HAP-1 (cell line): ENCODE data around the gene TEAD1.

Experiments
- DNase-seq, 2 experiments: peaks; one replicate each; pipeline ENCODE4 v3.0.0-alpha.2; 2016 to 2020; ENCODE audit warnings: low spot score in 2 of 2
- H3K27me3 ChIP-seq: fragments of 250-450 bp; sonication (Bioruptor Pico); 2 replicates; pipeline ENCODE4 v1.5.1; 2020; ENCODE audit warnings: low read depth, mild to moderate bottlenecking, moderate library complexity
- H3K36me3 ChIP-seq: fragments of 250-450 bp; sonication (Bioruptor Pico); replicated peaks from 2 replicates; pipeline ENCODE4 v1.5.1; 2020; ENCODE audit warnings: mild to moderate bottlenecking
- H3K4me1 ChIP-seq: fragments of 250-450 bp; sonication (Bioruptor Pico); 2 replicates; pipeline ENCODE4 v1.5.1; 2020; ENCODE audit warnings: mild to moderate bottlenecking
- H3K4me3 ChIP-seq: fragments of 250-450 bp; sonication (Bioruptor Pico); 2 replicates; pipeline ENCODE4 v1.5.1; 2020; ENCODE audit warnings: mild to moderate bottlenecking, moderate library complexity
- H3K9me3 ChIP-seq: fragments of 250-450 bp; sonication (Bioruptor Pico); 2 replicates; pipeline ENCODE4 v1.5.1; 2020; ENCODE audit warnings: mild to moderate bottlenecking, moderate library complexity
- in situ Hi-C: fragments of 300-500 bp; cut with MboI; formaldehyde crosslinking; loops from 3 replicates; pipeline ENCODE4 v1.14.3; 2020; ENCODE audit warnings: low sequenced_read_pairs, inconsistent platforms, mixed read lengths

TEAD1 gene

GRCh38 chr11:12727563-12728211, 53.5 kb downstream of the TEAD1 start:
- in situ Hi-C loops = no loop called here
- Histone ChIP-seq H3K4me1 (peaks cover 21% of the 10 kb centered on the region), H3K4me3 (no peak overlapping the region), H3K27me3 (no peaks in the 10 kb centered on the region), H3K9me3 (no peaks in the 10 kb centered on the region), H3K36me3 (no peaks in the 10 kb centered on the region)
- no peak for DNase-seq

- Histone ChIP-seq H3K27me3 (no peaks in the 10 kb centered on the region), H3K9me3 (no peaks in the 10 kb centered on the region), H3K4me3 (no peak overlapping the region), H3K36me3 (no peaks in the 10 kb centered on the region), H3K4me1 (peaks cover 14% of the 10 kb centered on the region)
- no peak for DNase-seq
- in situ Hi-C loops = no loop called here
Measured at GRCh38 chr11:12728417-12728816, 54.2 kb downstream of the TEAD1 start.

GRCh38 chr11:12729941-12730340, 55.7 kb downstream of the TEAD1 start:
- H3K9me3 ChIP-seq = no peaks in the 10 kb centered on the region
- in situ Hi-C loops = no loop called here
- H3K4me3 ChIP-seq = no peak overlapping the region
- H3K27me3 ChIP-seq = no peaks in the 10 kb centered on the region
- no peak for DNase-seq
- no peaks in the 10 kb centered on the region for H3K36me3 ChIP-seq
- no peaks in the 10 kb centered on the region for H3K4me1 ChIP-seq

- no peak for DNase-seq
- Histone ChIP-seq H3K36me3 (no peaks in the 10 kb centered on the region), H3K9me3 (no peaks in the 10 kb centered on the region), H3K4me1 (no peaks in the 10 kb centered on the region; the same call in 1 of the 2 replicates), H3K27me3 (no peaks in the 10 kb centered on the region), H3K4me3 (no peak overlapping the region)
- in situ Hi-C loops = no loop called here
Measured at GRCh38 chr11:12731841-12732336, 57.7 kb downstream of the TEAD1 start.

GRCh38 chr11:12733091-12733490, 58.9 kb downstream of the TEAD1 start:
- in situ Hi-C loops = no loop called here
- H3K4me3 ChIP-seq = no peak overlapping the region
- H3K36me3 ChIP-seq = no peaks in the 10 kb centered on the region
- H3K27me3 ChIP-seq = no peaks in the 10 kb centered on the region
- H3K4me1 ChIP-seq = no peaks in the 10 kb centered on the region; the same call in 1 of the 2 replicates
- DNase-seq = no peak
- no peaks in the 10 kb centered on the region for H3K9me3 ChIP-seq

- Histone ChIP-seq H3K4me1 (peaks cover 4% of the 10 kb centered on the region; the same call in 1 of the 2 replicates), H3K27me3 (no peaks in the 10 kb centered on the region), H3K9me3 (no peaks in the 10 kb centered on the region), H3K4me3 (no peak overlapping the region), H3K36me3 (no peaks in the 10 kb centered on the region)
- DNase-seq = no peak
- in situ Hi-C loops = no loop called here
Measured at GRCh38 chr11:12734625-12735024, 60.4 kb downstream of the TEAD1 start.

- in situ Hi-C loops = no loop called here
- Histone ChIP-seq H3K4me3 (no peak overlapping the region), H3K27me3 (no peaks in the 10 kb centered on the region), H3K9me3 (no peaks in the 10 kb centered on the region), H3K36me3 (no peaks in the 10 kb centered on the region), H3K4me1 (peaks cover 4% of the 10 kb centered on the region; the same call in 1 of the 2 replicates)
- no peak for DNase-seq
Measured at GRCh38 chr11:12735262-12735661, 61.0 kb downstream of the TEAD1 start.

- no peaks in the 10 kb centered on the region for H3K9me3 ChIP-seq
Measured at GRCh38 chr11:12737024-12737423, 62.8 kb downstream of the TEAD1 start.

GRCh38 chr11:12741671-12742216, 67.5 kb downstream of the TEAD1 start:
- Histone ChIP-seq H3K4me1 (peaks cover 27% of the 10 kb centered on the region), H3K36me3 (no peaks in the 10 kb centered on the region), H3K4me3 (no peak overlapping the region), H3K9me3 (no peaks in the 10 kb centered on the region), H3K27me3 (no peaks in the 10 kb centered on the region)
- no peak for DNase-seq
- in situ Hi-C loops = no loop called here

More at GRCh38 chr11:12737024-12737423, 62.8 kb downstream of the TEAD1 start:
- no peaks in the 10 kb centered on the region for H3K27me3 ChIP-seq
- DNase-seq = no peak
- H3K4me1 ChIP-seq = peaks cover 4% of the 10 kb centered on the region; the same call in 1 of the 2 replicates
- no peak overlapping the region for H3K4me3 ChIP-seq
- H3K36me3 ChIP-seq = no peaks in the 10 kb centered on the region
- in situ Hi-C loops = no loop called here

- Histone ChIP-seq H3K27me3 (no peaks in the 10 kb centered on the region), H3K4me1 (peaks cover 30% of the 10 kb centered on the region), H3K36me3 (no peaks in the 10 kb centered on the region), H3K9me3 (no peaks in the 10 kb centered on the region; the same call in 1 of the 2 replicates), H3K4me3 (no peak overlapping the region)
- no peak for DNase-seq
- in situ Hi-C loops = no loop called here
Measured at GRCh38 chr11:12743834-12744449, 69.7 kb downstream of the TEAD1 start.

GRCh38 chr11:12744826-12745502, 70.7 kb downstream of the TEAD1 start:
- H3K4me3 ChIP-seq = no peak overlapping the region
- in situ Hi-C loops = no loop called here
- peaks cover 37% of the 10 kb centered on the region for H3K4me1 ChIP-seq
- no peaks in the 10 kb centered on the region for H3K36me3 ChIP-seq
- no peaks in the 10 kb centered on the region; the same call in 1 of the 2 replicates for H3K9me3 ChIP-seq
- DNase-seq = no peak
- H3K27me3 ChIP-seq = no peaks in the 10 kb centered on the region

- Histone ChIP-seq H3K4me3 (no peak overlapping the region), H3K4me1 (peaks cover 40% of the 10 kb centered on the region), H3K36me3 (no peaks in the 10 kb centered on the region), H3K27me3 (no peaks in the 10 kb centered on the region), H3K9me3 (no peaks in the 10 kb centered on the region; the same call in 1 of the 2 replicates)
- in situ Hi-C loops = no loop called here
- DNase-seq = peak in 1 of 2 experiments; percentile 63
Measured at GRCh38 chr11:12745787-12746186, 71.6 kb downstream of the TEAD1 start.

- Histone ChIP-seq H3K27me3 (no peaks in the 10 kb centered on the region), H3K4me3 (no peak overlapping the region), H3K9me3 (no peaks in the 10 kb centered on the region; the same call in 1 of the 2 replicates), H3K36me3 (no peaks in the 10 kb centered on the region), H3K4me1 (peaks cover 43% of the 10 kb centered on the region)
- in situ Hi-C loops = no loop called here
- peak; percentile 87 to 93 for DNase-seq
Measured at GRCh38 chr11:12746593-12747097, 72.4 kb downstream of the TEAD1 start.
